Femur (tissue), 1 donor: ENCODE data around the gene CDH20.

Experiments used
- DNase-seq: peaks from one replicate; pipeline ENCODE4 v3.0.0-alpha.2; 2017

The CDH20 gene

DNA sequence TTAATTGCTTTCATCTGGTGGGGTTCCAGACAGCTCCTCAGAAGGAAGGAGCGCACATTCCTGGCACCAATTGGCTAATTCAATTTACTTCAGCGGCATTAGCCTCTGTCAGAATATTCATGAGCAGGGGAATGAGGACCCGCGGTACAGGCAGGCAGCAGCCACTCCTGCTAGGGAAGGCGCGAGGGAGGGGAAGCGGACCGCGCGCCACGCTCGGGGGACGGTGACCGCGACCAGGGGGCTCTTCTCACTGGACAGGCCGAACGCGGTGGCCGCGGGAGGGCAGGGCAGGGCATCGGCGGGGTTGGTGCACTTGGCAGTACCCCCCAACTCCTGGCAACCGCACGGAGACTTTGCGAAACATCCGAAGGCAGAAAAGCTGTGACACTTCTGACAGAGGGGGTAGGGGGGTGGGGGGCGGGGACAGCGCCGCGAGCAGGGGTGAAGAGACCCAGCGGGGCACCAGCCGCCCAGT is at the start of gene CDH20:
Gene CDH20, plus strand, starts transcription at position 160 of the 475 bp plus-strand sequence.
- DNase-seq = peak; percentile 21

DNA sequence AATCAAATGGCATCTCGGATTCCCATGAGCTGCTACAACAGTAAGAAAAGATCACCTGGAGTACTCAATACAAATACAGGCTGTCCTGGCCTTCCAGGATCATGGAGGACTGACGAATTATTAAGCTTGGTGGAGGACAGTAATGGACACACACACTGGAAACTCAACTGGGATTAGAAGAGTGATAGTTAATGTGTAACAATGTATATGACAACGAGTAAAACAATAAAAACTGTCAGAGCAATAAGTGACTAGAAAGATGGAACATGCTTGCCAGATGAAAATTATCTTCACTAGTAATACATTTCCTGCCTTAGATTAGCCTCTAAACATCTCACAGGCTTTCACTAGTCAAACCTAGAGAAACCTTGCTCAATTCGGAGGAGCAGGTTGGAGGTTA is 49.2 kb upstream of the CDH20 start:
- DNase-seq = no peak

DNA sequence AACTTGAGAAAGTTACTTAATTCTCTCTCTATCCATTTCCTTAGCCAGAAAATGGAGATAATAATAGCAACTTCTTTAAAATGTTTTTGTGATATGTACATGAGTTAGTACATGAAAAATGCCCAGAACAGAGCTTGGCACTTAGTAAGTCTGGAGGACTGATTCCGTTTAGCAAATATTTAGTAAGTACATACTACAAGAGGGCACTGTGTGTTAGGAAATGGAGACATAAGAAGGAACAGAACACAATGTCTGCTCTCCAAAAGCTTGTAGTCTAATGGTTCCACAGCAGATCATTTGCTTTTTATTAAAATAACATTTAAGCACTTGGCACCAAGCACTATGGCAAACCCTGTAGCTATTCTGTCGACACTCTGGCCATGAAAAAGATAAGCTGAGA is 47.5 kb upstream of the CDH20 start:
- DNase-seq = no peak

DNA sequence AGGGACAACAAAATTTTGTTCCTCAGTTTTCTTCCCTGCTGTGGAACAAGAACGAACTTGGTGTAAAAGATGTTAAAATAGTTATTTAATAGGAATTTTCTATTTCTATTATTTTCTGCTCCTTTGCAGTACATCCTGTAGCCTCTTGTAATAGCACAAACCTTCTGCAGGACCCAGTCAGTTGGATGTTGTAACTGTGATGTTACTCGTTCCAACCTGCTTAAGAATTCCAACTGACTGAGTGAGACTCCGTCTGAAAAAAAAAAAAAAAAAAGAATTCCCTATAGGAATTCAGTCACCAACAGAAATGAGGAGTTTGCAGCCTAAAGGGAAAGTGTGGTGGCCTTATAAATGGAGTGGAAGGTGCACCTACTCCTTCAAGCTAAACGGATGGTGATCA is 46.4 kb upstream of the CDH20 start:
- DNase-seq = no peak

DNA sequence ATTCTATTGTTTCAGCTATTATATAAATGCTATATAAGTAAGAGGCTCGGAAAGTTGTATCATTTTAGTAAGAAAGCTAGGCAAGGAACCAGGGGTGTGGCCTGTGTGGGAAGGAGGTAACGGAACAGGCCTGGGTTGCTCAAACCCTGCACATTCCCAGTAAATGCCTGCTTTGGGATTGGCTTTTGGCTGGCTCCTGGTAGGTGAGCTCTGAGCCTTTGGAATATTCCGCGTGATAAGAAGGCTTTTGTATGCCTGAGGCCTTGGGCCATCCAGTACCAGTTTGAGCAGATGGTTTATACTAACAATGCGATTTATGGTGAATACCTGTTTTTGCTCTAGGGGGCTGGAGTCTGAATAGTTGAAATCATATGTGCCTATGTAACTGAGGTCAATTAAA is 42.6 kb upstream of the CDH20 start:
- no peak for DNase-seq

DNA sequence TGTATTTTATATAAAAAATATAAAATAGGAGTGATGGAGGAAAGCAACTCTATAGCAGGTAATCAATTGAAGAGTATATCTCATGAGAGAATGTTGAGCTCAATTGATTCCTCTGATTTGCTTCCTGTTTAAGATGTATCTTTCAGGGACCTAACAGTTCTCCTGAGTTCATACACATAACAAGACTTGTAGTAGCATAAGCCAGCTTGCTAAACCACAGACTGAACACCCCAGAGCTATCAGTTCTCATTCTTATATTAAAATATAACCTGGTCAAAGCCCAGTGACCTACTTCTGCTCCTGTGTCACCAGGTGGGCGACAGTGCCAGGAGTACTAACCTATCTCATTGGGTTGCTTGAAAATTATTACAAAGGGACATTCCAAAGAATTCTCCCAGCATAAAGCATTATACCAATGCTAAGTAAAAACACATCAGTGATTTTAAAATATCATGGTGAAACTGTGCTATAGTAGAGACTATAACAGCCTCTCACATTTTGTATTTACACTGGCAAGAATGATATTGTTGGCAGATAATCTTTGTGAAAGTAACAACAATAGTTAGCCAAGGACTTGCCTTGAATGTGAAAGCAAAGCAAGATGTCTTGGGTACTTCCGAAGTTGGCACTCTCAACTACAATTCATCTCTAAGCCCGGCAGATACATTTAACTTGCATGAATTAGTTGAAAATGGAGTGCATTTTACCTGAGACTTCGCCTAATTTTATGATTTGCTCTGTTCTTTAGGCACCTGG is 40.8 kb upstream of the CDH20 start:
- DNase-seq = no peak

DNA sequence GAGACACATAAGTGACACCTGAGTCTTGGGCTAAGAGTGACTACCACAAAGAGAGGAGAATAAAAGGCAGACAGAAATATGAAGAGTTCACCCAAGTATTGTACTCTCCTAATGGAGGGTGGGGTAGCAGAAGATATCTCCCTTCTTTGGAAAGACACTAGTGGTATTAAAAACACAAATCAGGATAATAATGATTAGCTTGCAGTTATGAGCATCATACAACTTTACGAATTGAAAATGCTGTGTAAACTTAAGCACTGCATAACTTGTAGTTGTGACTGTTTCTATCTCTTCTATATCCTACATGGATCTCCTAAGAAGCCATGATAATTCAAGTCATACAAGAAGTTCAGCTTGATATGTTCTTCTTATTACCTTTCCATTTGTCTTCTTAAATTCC is 38.1 kb upstream of the CDH20 start:
- no peak for DNase-seq

GRCh38 chr18:61308004-61308403 is 25.2 kb upstream of the CDH20 start:
- no peak for DNase-seq

DNA sequence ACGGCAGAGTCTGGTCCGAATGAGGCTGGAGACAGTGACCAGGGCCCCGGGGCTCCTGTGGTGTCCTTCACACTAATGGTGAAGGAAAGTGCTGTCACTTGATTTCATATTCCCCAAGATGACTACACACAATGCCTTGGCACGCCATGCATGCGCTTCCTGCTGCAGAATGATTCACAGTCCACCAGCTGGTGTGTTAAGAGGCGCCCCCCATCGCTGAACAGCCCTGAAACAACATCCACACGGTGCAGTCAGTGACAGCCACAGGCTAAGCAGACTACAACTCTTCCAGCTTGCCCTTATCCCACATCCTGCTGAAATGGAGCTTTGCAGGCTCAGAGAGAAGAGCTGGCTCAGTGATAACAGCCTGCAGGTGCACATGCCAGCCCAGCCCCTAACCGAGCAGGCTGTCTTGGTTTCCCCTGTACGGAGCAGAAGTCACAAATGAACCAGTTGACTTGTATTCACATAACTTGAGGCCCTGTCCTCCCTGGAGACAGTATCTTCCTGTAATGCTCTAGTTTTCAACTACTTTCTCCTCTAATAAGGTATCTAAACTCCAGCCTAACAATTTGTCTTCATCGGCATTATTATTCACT is 24.3 kb upstream of the CDH20 start:
- no peak for DNase-seq

GRCh38 chr18:61322265-61322873 is 10.9 kb upstream of the CDH20 start:
- peak; percentile 65 for DNase-seq

- DNase-seq = no peak
Observed at GRCh38 chr18:61323951-61324350, 9.3 kb upstream of the CDH20 start.

DNA sequence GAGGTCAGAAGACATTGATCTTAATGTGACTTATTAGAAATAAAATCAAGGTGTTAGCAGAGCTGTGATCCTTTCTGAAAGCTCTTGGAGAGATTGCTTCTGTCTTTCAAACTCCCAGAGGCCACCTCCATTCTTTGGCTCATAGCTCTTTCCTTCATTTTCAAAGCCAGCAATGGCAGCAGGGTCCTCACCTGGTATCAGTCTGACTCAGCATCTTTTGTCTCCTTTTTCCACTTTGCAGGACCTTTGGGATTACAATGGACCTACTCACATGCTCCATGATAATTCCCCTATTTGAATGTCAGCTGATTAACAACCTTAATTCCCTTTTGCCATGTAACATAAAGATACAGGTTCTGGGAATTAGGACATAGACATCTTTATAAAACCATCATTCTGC is 6.8 kb upstream of the CDH20 start:
- no peak for DNase-seq

- no peak for DNase-seq
Observed at GRCh38 chr18:61329398-61329797, 3.8 kb upstream of the CDH20 start.

DNA sequence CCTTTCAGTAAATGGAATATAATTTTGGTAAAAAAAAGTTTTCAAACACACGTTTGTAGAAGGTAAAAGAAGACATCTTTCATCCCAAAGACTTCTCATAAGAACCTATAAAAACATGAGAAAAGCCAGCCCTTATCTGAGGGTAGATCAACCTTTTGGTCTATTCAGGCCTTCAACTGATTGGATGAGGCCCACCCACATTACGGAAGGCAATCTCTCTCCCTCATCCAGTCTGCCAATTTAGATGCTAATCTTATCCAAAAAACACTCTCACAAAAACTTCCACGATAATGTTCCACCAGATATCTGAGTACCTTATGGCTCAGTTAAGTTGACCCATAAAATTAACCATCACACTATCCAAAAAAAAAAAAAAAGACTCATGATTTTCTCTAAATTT is 2.2 kb upstream of the CDH20 start:
- no peak for DNase-seq

GRCh38 chr18:61333746-61334490 is 688 bp downstream of the CDH20 start:
- DNase-seq = peak; percentile 21

- DNase-seq = peak; percentile 19
Observed at GRCh38 chr18:61334491-61334850, 1.2 kb downstream of the CDH20 start.

- DNase-seq = no peak
Observed at GRCh38 chr18:61334951-61335683, 1.9 kb downstream of the CDH20 start.

GRCh38 chr18:61335684-61336555 is 2.7 kb downstream of the CDH20 start:
- DNase-seq = no peak

- no peak for DNase-seq
Observed at GRCh38 chr18:61336766-61337165, 3.5 kb downstream of the CDH20 start.

DNA sequence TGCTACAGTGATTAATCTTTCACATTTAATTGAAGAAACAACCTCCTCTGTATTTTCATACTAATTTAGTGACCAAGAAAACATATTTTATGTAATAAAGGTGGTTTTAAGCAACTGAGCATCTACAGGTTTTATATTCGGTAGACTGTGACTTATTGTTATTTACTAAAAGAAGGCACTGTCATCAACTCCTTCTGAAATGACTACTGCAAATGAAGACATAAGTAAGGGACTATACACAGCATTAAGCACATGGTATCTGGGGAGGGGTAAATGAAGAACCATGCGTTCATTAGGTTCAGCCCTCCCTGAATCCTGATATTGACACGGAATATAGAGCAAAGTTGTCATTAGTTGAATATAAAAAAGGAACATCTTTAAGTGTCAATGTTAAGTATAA is 4.3 kb downstream of the CDH20 start:
- DNase-seq = no peak

DNA sequence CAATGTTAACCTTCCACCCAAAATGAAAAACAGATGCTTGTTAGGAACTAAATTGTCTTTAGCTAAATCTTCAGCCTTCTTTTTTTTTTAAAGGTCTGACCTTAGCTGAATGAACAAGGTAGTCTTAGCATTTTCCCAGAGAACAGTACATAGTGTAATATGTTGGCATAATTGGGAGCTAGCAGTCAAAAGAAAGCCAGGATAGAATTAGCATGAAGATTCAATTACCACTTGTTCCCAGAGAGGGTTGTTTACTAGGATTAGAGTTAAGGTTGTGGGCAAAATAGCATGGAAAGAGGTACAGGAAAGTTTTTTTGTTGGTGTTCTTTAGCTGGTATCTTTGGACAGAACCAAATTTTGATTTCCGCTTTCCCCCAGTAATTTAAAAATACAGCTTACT is 6.9 kb downstream of the CDH20 start:
- no peak for DNase-seq

DNA sequence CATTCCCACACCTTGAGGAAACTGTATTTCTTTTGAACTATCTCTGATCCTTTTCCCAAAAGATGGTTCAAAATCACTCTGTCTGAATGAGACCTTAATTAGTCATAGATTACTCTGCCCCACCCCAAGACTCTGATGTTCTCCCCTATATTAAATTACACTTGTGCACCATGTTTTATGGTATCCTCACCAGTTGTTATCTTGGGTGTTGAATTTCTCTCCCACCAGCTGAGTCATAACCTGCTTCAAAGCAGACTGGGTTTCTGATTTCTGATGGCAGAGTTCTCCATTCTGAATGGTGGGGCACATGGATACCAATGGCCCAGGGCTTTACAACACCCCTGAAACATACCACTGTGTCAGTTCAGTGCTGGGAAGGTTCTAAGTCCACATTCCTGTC is 15.0 kb downstream of the CDH20 start:
- DNase-seq = no peak
